ENCODE results near the gene GPS1. TPM values are rescaled to one million over a fixed set of nuclear protein-coding genes. Genes with fewer than 3 reads are reported as not detected.

The GPS1 gene
- total and polyA plus RNA-seq, 10 donors, result 61.5 to 109 (median 68.9) TPM

- no peak for TF ChIP-seq POLR2AphosphoS5 (IDR thresholded peaks at IDR 0.05)
- no peak for TF ChIP-seq CTCF (IDR thresholded peaks at IDR 0.05 in 8 of 11, conservative IDR thresholded peaks at IDR 0.05 in 3 of 11)
- TF ChIP-seq POLR2A (IDR thresholded peaks at IDR 0.05), result no peak
Measured at GRCh38 chr17:82014971-82015310, 36.8 kb upstream of the GPS1 start.

GRCh38 chr17:82015311-82015971, 36.3 kb upstream of the GPS1 start:
- WGBS, 5 donors, result 84 to 93% (median 89%) methylated on average over 10 to 24 of the region's 24 CpGs
- Histone ChIP-seq H3K4me1 (peaks cover 0 to 41% (median 22%) of the 10 kb centered on the region in 6 donors), H3K9me3 (no peaks in the 10 kb centered on the region), H3K27me3 (replicated peaks in 1 of 7) (no peaks in the 10 kb centered on the region), H3K27ac (no peak overlapping the region), H3K4me3 (no peak overlapping the region), H3K36me3 (peaks cover 0 to 71% (median 8%) of the 10 kb centered on the region in 6 donors)
- intact Hi-C loops (cut with DNase I; ENCODE audit: low total_unique reads), result no loop called here
- no peak for DNase-seq
- TF ChIP-seq POLR2A (IDR thresholded peaks at IDR 0.05) (no peak), POLR2AphosphoS5 (IDR thresholded peaks at IDR 0.05) (peak in 1 of 3 donors; percentile 27)

More at GRCh38 chr17:82014971-82015310, 36.8 kb upstream of the GPS1 start:
- Histone ChIP-seq H3K36me3 (peaks cover 0 to 72% (median 8%) of the 10 kb centered on the region in 6 donors), H3K27ac (no peak overlapping the region), H3K4me3 (no peak overlapping the region), H3K9me3 (no peaks in the 10 kb centered on the region), H3K27me3 (replicated peaks in 1 of 7) (no peaks in the 10 kb centered on the region), H3K4me1 (peaks cover 0 to 36% (median 20%) of the 10 kb centered on the region in 6 donors)
- intact Hi-C loops (cut with DNase I; ENCODE audit: low total_unique reads), result no loop called here
- no peak for DNase-seq
- 83 to 97% (median 91%) methylated on average over 6 to 13 of the region's 13 CpGs for WGBS, 5 donors

GRCh38 chr17:82016061-82016874, 35.4 kb upstream of the GPS1 start:
- no peak overlapping the region for H3K27ac ChIP-seq
- no peaks in the 10 kb centered on the region for H3K9me3 ChIP-seq
- H3K27me3 ChIP-seq (replicated peaks in 1 of 7), result no peaks in the 10 kb centered on the region
- no peak overlapping the region for H3K4me3 ChIP-seq
- peaks cover 0 to 63% (median 8%) of the 10 kb centered on the region in 6 donors for H3K36me3 ChIP-seq
- peaks cover 4 to 49% (median 30%) of the 10 kb centered on the region in 6 donors for H3K4me1 ChIP-seq
- DNase-seq, result no peak
- intact Hi-C loops (cut with DNase I; ENCODE audit: low total_unique reads), result no loop called here
- 87 to 94% (median 89%) methylated on average over 6 to 28 of the region's 28 CpGs for WGBS, 5 donors
- TF ChIP-seq POLR2AphosphoS5 (IDR thresholded peaks at IDR 0.05) (no peak), CTCF (IDR thresholded peaks at IDR 0.05 in 8 of 11, conservative IDR thresholded peaks at IDR 0.05 in 3 of 11) (no peak), POLR2A (IDR thresholded peaks at IDR 0.05) (no peak)

- DNase-seq, result no peak
- 90 to 96% (median 92%) methylated on average over 20 to 24 of the region's 24 CpGs for WGBS, 5 donors
- peaks cover 11 to 54% (median 35%) of the 10 kb centered on the region in 6 donors for H3K4me1 ChIP-seq
Measured at GRCh38 chr17:82016875-82017459, 34.7 kb upstream of the GPS1 start.

More at GRCh38 chr17:82016875-82017459, 34.7 kb upstream of the GPS1 start:
- Histone ChIP-seq H3K4me3 (no peak overlapping the region), H3K27ac (no peak overlapping the region), H3K27me3 (replicated peaks in 1 of 7) (no peaks in the 10 kb centered on the region), H3K9me3 (no peaks in the 10 kb centered on the region), H3K36me3 (peaks cover 0 to 56% (median 8%) of the 10 kb centered on the region in 6 donors)
- TF ChIP-seq POLR2A (IDR thresholded peaks at IDR 0.05) (no peak), CTCF (IDR thresholded peaks at IDR 0.05 in 8 of 11, conservative IDR thresholded peaks at IDR 0.05 in 3 of 11) (no peak), POLR2AphosphoS5 (IDR thresholded peaks at IDR 0.05) (peak in 1 of 3 donors; percentile 8)
- intact Hi-C loops (cut with DNase I; ENCODE audit: low total_unique reads), result no loop called here

Data from spleen (tissue), 11 donors.